Keratinocyte (primary cell): Measurements from ENCODE around the gene ALOX15B. TPM values are rescaled to one million over a fixed set of nuclear protein-coding genes. Genes with fewer than 3 reads are reported as not detected.

ENCODE experiments used
- DNase-seq: peaks from one replicate; pipeline ENCODE4 v3.0.0-alpha.2; 2011; ENCODE audit warnings: low read depth, missing footprints, low spot score
- FAIRE-seq: peaks from 2 replicates; lab custom pipeline; 2011; peaks lifted over from hg19 to GRCh38; lab: Jason Lieb, UNC
- H2AFZ ChIP-seq: 2 replicates; pipeline ENCODE4 v1.6.0; 2012; ENCODE audit warnings: low read length, control low read depth, inconsistent platforms; ENCODE audit not compliant: control insufficient read depth
- H3K27ac ChIP-seq: 2 replicates; pipeline ENCODE4 v1.5.1; 2011; ENCODE audit warnings: low read length; ENCODE audit not compliant: control insufficient read depth, insufficient read depth
- H3K27me3 ChIP-seq: 3 replicates; pipeline ENCODE4 v1.6.0; 2011; ENCODE audit warnings: low read length; ENCODE audit not compliant: control insufficient read depth, insufficient read depth; ENCODE audit errors: extremely low read depth
- H3K36me3 ChIP-seq, 2 experiments: 2 replicates in 1 of 2; 3 replicates in 1 of 2; pipeline ENCODE4 v1.5.1; 2011; ENCODE audit warnings: low read length in 2 of 2, mild to moderate bottlenecking in 1 of 2; ENCODE audit not compliant: control insufficient read depth in 2 of 2, insufficient read depth in 2 of 2; ENCODE audit errors: extremely low read depth in 1 of 2
- H3K4me1 ChIP-seq: 3 replicates; pipeline ENCODE4 v1.5.1; 2011; ENCODE audit warnings: low read length; ENCODE audit not compliant: control insufficient read depth, insufficient read depth; ENCODE audit errors: extremely low read depth
- H3K4me2 ChIP-seq: 3 replicates; pipeline ENCODE4 v1.6.0; 2011; ENCODE audit warnings: low read depth, low read length; ENCODE audit not compliant: control insufficient read depth, insufficient read depth; ENCODE audit errors: extremely low read depth
- H3K4me3 ChIP-seq, 3 experiments: fragments of 200-600 bp in 1 of 3; sonication (generic) in 1 of 3; 2 replicates in 2 of 3; 3 replicates in 1 of 3; pipeline ENCODE4 v1.5.1; 2011 to 2016; ENCODE audit warnings: low read length in 3 of 3, mild to moderate bottlenecking in 3 of 3, control low read depth in 2 of 3, inconsistent platforms in 1 of 3, low read depth in 1 of 3, mixed read lengths in 1 of 3, mixed run types in 1 of 3, moderate library complexity in 1 of 3; ENCODE audit not compliant: control insufficient read depth in 2 of 3, insufficient read depth in 2 of 3; ENCODE audit errors: extremely low read depth in 1 of 3
- H3K79me2 ChIP-seq: 2 replicates; pipeline ENCODE4 v1.6.0; 2012; ENCODE audit warnings: low read length; ENCODE audit not compliant: control insufficient read depth, insufficient read depth
- H3K9ac ChIP-seq: 3 replicates; pipeline ENCODE4 v1.6.0; 2011; ENCODE audit warnings: low read length; ENCODE audit not compliant: control insufficient read depth, insufficient read depth; ENCODE audit errors: extremely low read depth
- H3K9me1 ChIP-seq: 3 replicates; pipeline ENCODE4 v1.6.0; 2011; ENCODE audit warnings: low read length; ENCODE audit not compliant: control insufficient read depth, insufficient read depth; ENCODE audit errors: extremely low read depth
- H3K9me3 ChIP-seq: 2 replicates; pipeline ENCODE4 v1.5.1; 2012; ENCODE audit warnings: low read depth, low read length; ENCODE audit not compliant: control insufficient read depth
- H4K20me1 ChIP-seq: 3 replicates; pipeline ENCODE4 v1.6.0; 2011; ENCODE audit warnings: low read length; ENCODE audit not compliant: control insufficient read depth, insufficient read depth; ENCODE audit errors: extremely low read depth
- EZH2 ChIP-seq: IDR thresholded peaks from one replicate; pipeline ENCODE4 v1.6.1; 2012; ENCODE audit warnings: inconsistent platforms, mild to moderate bottlenecking, low read length, moderate library complexity
- dilution Hi-C: fragments of 300-500 bp; cut with MboI; formaldehyde crosslinking; loops from one replicate; pipeline ENCODE4 v1.7.0; 2020; ENCODE audit warnings: low sequenced_read_pairs; ENCODE audit not compliant: extremely low pct_ligation_motif_present
- polyA plus RNA-seq, 5 experiments: library from polyadenylated mRNA; depleted of rRNA in 3 of 5; stranded (reverse) in 3 of 5; stranded (forward) in 1 of 5; unstranded in 1 of 5; fragments of >200 nt; gene quantifications; 1 replicate in 1 of 5; 2 replicates in 3 of 5; 3 replicates in 1 of 5; pipeline versions ENCODE4 v1.2.1 to v1.2.3, GENCODE V29; 2011 to 2012; ENCODE audit warnings: missing spikeins in 2 of 5, low read depth in 1 of 5, low replicate concordance in 1 of 5
- TF ChIP-seq, protein P1 (sequence below), 3 experiments: IDR thresholded peaks in 1 of 3; conservative IDR thresholded peaks in 1 of 3; optimal IDR thresholded peaks in 1 of 3; 2 replicates in 2 of 3; 3 replicates in 1 of 3; pipeline versions ENCODE3 to v1.5.1; 2011; ENCODE audit warnings: low read length in 3 of 3, mild to moderate bottlenecking in 3 of 3, moderate library complexity in 2 of 3, control low read depth in 1 of 3, inconsistent platforms in 1 of 3; ENCODE audit not compliant: insufficient read depth in 2 of 3; ENCODE audit errors: extremely low read depth in 1 of 3

ALOX15B gene
- polyA plus RNA-seq, 1 donor (not counting 4 experiments of a cell fraction or from before 2014, with no cell fraction given) = 29.7 TPM

DNA sequence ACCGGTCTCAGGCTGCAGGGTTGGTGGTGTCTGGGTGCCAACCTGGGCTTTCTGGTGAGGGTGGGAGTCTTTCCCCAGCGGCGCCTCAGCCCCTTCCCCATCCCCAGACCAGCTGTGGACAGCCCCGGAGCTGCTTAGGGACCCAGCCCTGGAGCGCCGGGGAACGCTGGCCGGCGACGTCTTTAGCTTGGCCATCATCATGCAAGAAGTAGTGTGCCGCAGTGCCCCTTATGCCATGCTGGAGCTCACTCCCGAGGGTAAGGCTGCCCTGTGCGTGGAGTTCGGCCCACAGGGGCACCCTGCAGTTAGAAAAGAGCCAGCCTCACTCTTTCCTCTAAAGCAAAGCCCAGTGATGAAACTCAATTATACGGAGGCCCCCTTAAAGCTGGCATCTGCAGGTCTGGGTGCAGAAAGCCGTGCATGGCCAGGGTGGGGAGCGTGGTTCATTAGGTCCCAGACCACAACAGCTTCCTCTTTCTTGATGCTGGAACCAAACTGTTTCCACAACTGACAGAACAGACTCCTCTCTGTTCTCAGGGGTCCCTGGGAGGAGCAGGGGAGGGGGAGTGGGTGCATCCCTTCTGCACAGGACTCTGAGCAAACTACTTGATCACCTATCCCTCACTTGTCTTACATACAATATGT lies 25.7 kb upstream of the ALOX15B start:
- FAIRE-seq (no peak), DNase-seq (no peak)
- H3K9me1 ChIP-seq = no peaks in the 10 kb centered on the region
- no peaks in the 10 kb centered on the region for H3K9me3 ChIP-seq
- H3K27me3 ChIP-seq = no peaks in the 10 kb centered on the region
- no peak overlapping the region for H3K9ac ChIP-seq
- no peaks in the 10 kb centered on the region for H3K36me3 ChIP-seq
- no peak overlapping the region for H2AFZ ChIP-seq
- H4K20me1 ChIP-seq = no peaks in the 10 kb centered on the region
- H3K4me3 ChIP-seq = no peak overlapping the region
- peaks cover 20% of the 10 kb centered on the region for H3K4me1 ChIP-seq
- dilution Hi-C loops = no loop called here
- no peak for TF ChIP-seq EZH2
- TF ChIP-seq, protein P1, sequence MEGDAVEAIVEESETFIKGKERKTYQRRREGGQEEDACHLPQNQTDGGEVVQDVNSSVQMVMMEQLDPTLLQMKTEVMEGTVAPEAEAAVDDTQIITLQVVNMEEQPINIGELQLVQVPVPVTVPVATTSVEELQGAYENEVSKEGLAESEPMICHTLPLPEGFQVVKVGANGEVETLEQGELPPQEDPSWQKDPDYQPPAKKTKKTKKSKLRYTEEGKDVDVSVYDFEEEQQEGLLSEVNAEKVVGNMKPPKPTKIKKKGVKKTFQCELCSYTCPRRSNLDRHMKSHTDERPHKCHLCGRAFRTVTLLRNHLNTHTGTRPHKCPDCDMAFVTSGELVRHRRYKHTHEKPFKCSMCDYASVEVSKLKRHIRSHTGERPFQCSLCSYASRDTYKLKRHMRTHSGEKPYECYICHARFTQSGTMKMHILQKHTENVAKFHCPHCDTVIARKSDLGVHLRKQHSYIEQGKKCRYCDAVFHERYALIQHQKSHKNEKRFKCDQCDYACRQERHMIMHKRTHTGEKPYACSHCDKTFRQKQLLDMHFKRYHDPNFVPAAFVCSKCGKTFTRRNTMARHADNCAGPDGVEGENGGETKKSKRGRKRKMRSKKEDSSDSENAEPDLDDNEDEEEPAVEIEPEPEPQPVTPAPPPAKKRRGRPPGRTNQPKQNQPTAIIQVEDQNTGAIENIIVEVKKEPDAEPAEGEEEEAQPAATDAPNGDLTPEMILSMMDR (optimal IDR thresholded peaks at IDR 0.05 in 1 of 3, IDR thresholded peaks at IDR 0.05 in 1 of 3, conservative IDR thresholded peaks at IDR 0.05 in 1 of 3; ENCODE audit: extremely low read depth in 1 of 3, insufficient read depth in 2 of 3, low read length in 3 of 3) = no peak
- H3K79me2 ChIP-seq = no peaks in the 10 kb centered on the region
- H3K27ac ChIP-seq = no peak overlapping the region
- H3K4me2 ChIP-seq = no peak overlapping the region

DNA sequence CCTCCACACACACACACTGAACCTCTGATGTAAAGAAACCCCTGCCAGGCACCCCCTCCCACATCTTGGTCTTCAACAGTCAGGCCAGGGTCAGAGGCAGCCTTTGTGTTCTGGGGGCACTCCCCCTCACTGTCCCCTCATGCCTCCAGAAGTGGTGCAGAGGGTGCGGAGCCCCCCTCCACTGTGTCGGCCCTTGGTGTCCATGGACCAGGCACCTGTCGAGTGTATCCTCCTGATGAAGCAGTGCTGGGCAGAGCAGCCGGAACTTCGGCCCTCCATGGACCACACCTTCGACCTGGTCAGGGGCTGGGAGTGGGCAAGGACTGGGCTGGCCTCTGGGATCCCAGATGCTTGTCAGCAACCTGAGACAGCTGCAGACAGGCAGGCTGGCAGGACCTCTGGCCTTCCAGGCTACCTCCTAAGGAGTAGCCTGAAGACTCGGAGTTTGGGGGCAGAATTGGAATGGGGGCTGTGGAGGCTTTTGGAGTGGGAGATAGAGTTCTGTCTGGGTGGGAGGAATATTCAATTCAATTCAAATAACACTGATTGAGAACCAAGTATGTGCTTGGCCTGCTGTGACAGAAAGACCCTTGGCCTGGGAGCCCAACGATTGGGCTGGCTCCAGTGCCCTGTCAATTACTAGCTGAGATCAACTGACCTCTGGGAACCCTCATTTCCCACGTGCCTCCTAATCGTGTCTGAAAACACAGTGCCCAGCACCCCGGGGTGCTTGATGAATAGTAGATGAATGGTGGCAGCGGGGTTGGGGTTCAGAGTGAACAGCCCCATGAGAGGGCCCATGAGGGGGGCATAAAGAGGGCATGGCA lies 24.9 kb upstream of the ALOX15B start:
- no peak overlapping the region for H2AFZ ChIP-seq
- no peak overlapping the region for H3K4me2 ChIP-seq
- H3K9ac ChIP-seq = no peak overlapping the region
- no peaks in the 10 kb centered on the region for H4K20me1 ChIP-seq
- no peaks in the 10 kb centered on the region for H3K27me3 ChIP-seq
- H3K27ac ChIP-seq = no peak overlapping the region
- DNase-seq (no peak), FAIRE-seq (no peak)
- H3K79me2 ChIP-seq = no peaks in the 10 kb centered on the region
- dilution Hi-C loops = no loop called here
- no peaks in the 10 kb centered on the region for H3K9me1 ChIP-seq
- H3K36me3 ChIP-seq = no peaks in the 10 kb centered on the region
- no peaks in the 10 kb centered on the region for H3K9me3 ChIP-seq
- H3K4me3 ChIP-seq = no peak overlapping the region
- TF ChIP-seq, protein P1 (optimal IDR thresholded peaks at IDR 0.05 in 1 of 3, IDR thresholded peaks at IDR 0.05 in 1 of 3, conservative IDR thresholded peaks at IDR 0.05 in 1 of 3; ENCODE audit: extremely low read depth in 1 of 3, insufficient read depth in 2 of 3, low read length in 3 of 3) = no peak
- TF ChIP-seq EZH2 = no peak
- H3K4me1 ChIP-seq = peaks cover 28% of the 10 kb centered on the region
